ENCODE results near the gene ALDH1A2.

The ALDH1A2 gene

DNA sequence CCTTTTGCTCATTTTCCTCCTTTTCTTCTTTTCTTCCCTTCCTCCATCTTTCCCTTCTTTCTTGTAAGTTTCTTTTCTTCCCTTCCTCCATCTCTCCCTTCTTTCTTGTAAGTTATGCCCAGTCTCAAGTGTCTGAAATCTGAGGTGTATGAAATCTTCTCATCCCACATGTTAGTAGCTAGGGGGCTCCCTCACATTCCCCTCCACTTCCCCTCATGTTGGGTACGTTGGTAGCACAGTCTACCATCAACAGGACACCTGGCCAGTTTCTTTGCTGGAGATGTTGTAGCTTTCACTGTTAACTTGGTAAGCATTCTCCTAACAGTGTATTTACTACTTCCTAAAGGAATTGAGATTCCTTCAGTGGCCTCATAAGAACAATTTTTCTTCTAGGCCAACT lies 133.9 kb downstream of the ALDH1A2 start:
- no peaks in the 10 kb centered on the region for H3K4me1 Mint-ChIP-seq (ENCODE audit: low read depth)
- no peaks in the 10 kb centered on the region for H3K9me3 Mint-ChIP-seq (ENCODE audit: low read depth)
- H3K27me3 Mint-ChIP-seq = peaks cover 15% of the 10 kb centered on the region
- no peak overlapping the region for H3K27ac Mint-ChIP-seq
- H3K36me3 Mint-ChIP-seq = no peaks in the 10 kb centered on the region
- H3K4me3 Mint-ChIP-seq = no peak overlapping the region

DNA sequence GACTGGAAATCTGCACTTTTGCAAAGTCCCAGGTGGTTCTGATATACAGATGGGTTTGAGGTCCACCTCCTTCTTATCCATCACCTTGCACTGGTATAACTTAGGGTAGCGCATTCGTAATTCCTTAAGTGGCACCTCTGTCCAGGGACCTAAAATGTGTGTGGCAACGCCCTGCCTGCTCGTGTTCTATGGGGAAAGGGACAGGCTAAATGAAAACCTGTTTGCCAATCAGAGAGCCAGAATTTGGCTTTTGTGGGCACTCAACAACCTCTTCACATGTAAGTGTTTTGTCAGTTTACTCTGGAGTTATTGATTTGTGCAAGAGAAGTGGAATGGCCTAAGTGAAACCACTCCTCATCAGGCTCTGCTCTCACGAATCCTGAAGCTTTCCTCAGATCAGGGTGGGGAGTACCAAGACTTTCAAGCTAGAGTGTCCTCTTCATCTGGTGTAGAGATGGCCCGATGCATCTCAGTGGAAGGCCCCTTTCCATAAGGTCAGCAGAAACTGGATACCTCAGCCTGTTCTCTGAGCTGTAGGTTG lies 138.3 kb downstream of the ALDH1A2 start:
- Mint-ChIP-seq H3K4me3 (no peak overlapping the region), H3K4me1 (ENCODE audit: low read depth) (no peaks in the 10 kb centered on the region), H3K36me3 (no peaks in the 10 kb centered on the region), H3K27me3 (peaks cover 12% of the 10 kb centered on the region), H3K27ac (no peak overlapping the region), H3K9me3 (ENCODE audit: low read depth) (no peaks in the 10 kb centered on the region)

DNA sequence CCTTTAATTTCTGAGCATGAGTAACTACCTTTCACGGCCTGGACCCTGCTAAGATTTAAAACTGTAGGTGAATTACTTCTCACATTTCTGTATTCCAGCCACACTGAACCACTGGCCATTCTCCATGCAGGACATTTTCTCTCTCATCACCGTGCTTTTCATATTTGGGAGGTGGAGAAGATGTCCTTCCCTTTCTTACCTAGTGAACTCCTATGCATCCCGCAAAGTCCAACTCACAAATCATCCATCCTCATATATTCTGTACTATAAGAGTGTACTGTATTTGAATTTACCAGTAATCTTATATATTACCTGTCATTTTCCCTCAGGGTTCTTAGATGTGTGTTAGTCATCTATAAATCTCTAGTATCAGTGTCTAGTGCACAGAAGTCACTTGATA lies 139.9 kb downstream of the ALDH1A2 start:
- Mint-ChIP-seq H3K36me3 (no peaks in the 10 kb centered on the region), H3K4me3 (no peak overlapping the region), H3K4me1 (ENCODE audit: low read depth) (no peaks in the 10 kb centered on the region), H3K9me3 (ENCODE audit: low read depth) (no peaks in the 10 kb centered on the region), H3K27ac (no peak overlapping the region), H3K27me3 (peaks cover 6% of the 10 kb centered on the region)

DNA sequence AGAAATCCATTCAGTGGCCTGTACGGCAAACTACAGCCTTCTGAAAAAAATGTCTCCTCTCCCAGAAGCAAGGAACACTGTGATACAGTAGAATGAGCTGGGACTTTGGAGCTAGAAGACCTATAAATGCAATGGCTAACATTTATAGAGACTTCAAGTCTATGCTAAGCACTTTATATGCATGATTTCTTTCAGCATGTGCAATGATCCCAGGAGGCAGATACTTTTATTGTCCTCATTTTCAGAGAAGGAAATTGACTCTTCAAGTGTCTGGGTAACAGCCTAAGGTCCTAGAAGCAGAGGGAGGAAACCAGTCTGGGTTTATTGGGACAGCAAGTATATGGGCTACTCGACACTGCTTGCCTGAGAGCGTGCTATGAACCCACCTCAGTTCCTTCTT lies 140.9 kb downstream of the ALDH1A2 start:
- no peak overlapping the region for H3K4me3 Mint-ChIP-seq
- H3K27ac Mint-ChIP-seq = no peak overlapping the region
- H3K27me3 Mint-ChIP-seq = peaks cover 5% of the 10 kb centered on the region
- H3K4me1 Mint-ChIP-seq (ENCODE audit: low read depth) = no peaks in the 10 kb centered on the region
- H3K9me3 Mint-ChIP-seq (ENCODE audit: low read depth) = no peaks in the 10 kb centered on the region
- H3K36me3 Mint-ChIP-seq = no peaks in the 10 kb centered on the region

DNA sequence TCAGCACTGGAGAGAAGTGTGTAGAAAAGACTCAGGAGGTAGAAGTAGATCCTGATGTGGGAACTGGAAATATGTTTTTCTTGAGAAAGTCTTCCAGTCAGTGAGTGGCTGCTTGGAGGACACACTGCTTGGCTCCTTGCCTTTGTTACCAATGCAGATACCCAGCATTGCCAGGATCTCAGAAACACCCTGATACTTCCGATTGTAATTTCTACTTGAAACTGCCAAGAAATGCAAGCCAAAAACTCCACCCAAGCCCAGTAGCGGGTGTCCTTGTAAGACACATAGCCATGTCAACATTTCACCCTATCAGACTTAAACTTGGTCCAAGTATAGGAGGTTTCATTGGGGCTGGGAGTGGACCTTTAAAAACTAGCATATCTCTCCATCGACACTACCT lies 141.8 kb downstream of the ALDH1A2 start:
- Mint-ChIP-seq H3K4me1 (ENCODE audit: low read depth) (no peaks in the 10 kb centered on the region), H3K36me3 (no peaks in the 10 kb centered on the region), H3K27ac (no peak overlapping the region), H3K27me3 (peaks cover 7% of the 10 kb centered on the region), H3K4me3 (no peak overlapping the region), H3K9me3 (ENCODE audit: low read depth) (no peaks in the 10 kb centered on the region)

DNA sequence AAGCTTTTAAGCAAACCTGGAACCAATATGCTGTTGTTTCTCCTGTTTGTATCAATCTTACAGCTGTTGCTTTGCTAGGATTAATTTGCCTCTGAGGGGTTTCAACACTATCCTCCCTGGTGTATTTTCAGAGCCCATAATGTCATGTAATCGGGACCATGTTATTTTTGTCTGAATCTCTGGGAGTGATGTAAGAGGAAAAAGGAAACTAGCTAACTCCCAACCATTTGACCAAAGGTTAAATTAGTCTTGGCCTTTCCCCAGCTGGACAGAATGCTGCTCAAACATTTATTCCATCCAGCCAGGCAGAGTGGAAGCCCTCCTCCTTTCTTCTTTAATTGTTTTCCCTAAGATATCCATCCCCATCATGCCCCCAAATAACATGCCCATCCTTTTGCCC lies 142.2 kb downstream of the ALDH1A2 start:
- Mint-ChIP-seq H3K27me3 (peaks cover 7% of the 10 kb centered on the region), H3K9me3 (ENCODE audit: low read depth) (no peaks in the 10 kb centered on the region), H3K36me3 (no peaks in the 10 kb centered on the region), H3K4me1 (ENCODE audit: low read depth) (no peaks in the 10 kb centered on the region), H3K27ac (no peak overlapping the region), H3K4me3 (no peak overlapping the region)

DNA sequence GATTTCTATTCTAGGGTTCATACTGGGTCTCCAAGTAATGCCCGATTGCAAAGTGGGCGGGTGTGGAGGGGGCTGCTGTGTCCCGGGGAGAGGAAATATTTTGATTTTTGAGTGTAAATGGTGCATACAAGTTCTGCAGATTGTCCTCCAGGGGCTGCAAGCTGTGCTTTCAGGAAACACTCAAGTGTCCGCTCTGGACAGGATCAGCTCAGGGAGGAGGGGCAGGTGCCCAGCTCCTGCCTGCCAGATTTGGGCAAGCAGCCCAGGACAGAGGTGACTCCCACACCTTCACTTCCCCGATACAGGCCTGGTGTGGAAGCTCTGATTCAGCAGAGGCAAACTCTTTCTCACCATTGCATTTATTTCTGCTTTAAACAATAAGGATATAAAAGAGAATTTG lies 142.7 kb downstream of the ALDH1A2 start:
- H3K4me3 Mint-ChIP-seq = no peak overlapping the region
- no peak overlapping the region for H3K27ac Mint-ChIP-seq
- H3K4me1 Mint-ChIP-seq (ENCODE audit: low read depth) = no peaks in the 10 kb centered on the region
- H3K9me3 Mint-ChIP-seq (ENCODE audit: low read depth) = no peaks in the 10 kb centered on the region
- peaks cover 7% of the 10 kb centered on the region for H3K27me3 Mint-ChIP-seq
- no peaks in the 10 kb centered on the region for H3K36me3 Mint-ChIP-seq

DNA sequence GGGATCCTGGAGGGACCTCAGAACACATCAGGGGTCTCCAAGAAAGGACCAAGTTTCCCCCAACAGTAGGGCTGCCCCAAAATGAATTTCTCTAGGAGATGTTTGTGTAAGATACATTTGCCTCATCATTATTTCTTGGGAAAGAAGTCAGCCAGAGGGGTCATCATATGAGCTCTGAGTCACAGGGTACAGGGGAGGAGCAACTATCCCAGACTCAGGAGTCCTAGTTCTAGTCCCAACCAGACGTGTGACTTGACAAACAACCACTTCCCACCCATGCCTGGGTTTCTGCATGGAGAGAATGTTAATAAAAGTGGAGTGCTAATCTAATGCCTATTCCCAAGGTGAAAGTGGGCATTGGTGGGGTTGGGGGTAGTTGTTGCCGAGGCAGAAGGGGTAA lies 144.1 kb downstream of the ALDH1A2 start:
- Mint-ChIP-seq H3K27ac (no peak overlapping the region), H3K4me1 (ENCODE audit: low read depth) (no peaks in the 10 kb centered on the region), H3K36me3 (no peaks in the 10 kb centered on the region), H3K27me3 (peaks cover 7% of the 10 kb centered on the region), H3K9me3 (ENCODE audit: low read depth) (no peaks in the 10 kb centered on the region), H3K4me3 (no peak overlapping the region)

DNA sequence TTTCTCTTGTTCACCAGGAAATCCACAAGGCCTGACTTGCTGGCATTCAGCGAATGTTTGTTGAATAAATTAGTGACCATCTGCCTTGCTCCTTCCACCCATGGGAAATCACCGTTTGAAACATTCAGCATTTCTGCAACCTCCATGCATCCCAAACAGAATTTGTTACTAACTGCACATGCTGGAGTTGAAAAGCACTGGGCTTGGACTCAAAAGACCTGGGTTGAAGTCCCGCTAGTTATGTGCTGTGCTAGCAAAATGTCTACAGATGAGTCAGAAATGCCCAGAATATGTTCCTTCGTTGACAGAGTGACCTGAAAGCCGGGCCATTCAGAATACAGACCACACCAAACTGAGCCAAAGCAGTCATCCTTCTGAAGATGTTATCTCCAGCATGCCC lies 144.6 kb downstream of the ALDH1A2 start:
- no peaks in the 10 kb centered on the region for H3K9me3 Mint-ChIP-seq (ENCODE audit: low read depth)
- H3K27ac Mint-ChIP-seq = no peak overlapping the region
- H3K4me3 Mint-ChIP-seq = no peak overlapping the region
- no peaks in the 10 kb centered on the region for H3K36me3 Mint-ChIP-seq
- no peaks in the 10 kb centered on the region for H3K4me1 Mint-ChIP-seq (ENCODE audit: low read depth)
- H3K27me3 Mint-ChIP-seq = peaks cover 7% of the 10 kb centered on the region

DNA sequence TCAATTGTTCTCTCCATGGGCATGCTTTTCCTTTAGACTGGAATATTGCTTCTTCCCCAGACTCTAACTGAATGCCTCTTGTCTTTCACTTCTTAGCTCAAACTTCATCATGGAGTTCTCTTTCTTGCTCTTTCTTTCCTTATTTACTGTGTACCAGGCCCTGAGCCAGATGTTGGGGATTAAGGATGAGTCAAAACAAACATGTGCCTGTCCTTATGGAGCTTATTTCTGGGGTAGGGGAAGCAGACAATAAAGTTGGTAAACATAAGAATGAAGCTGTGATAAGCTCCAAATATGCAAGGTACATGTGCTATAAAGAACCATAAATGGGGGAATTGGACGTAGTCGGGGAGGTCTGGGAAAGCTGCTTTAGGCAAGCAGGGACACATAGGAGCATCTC lies 145.8 kb downstream of the ALDH1A2 start:
- H3K4me3 Mint-ChIP-seq = no peak overlapping the region
- H3K27ac Mint-ChIP-seq = no peak overlapping the region
- H3K27me3 Mint-ChIP-seq = peaks cover 5% of the 10 kb centered on the region
- H3K36me3 Mint-ChIP-seq = no peaks in the 10 kb centered on the region
- H3K9me3 Mint-ChIP-seq (ENCODE audit: low read depth) = no peaks in the 10 kb centered on the region
- no peaks in the 10 kb centered on the region for H3K4me1 Mint-ChIP-seq (ENCODE audit: low read depth)

DNA sequence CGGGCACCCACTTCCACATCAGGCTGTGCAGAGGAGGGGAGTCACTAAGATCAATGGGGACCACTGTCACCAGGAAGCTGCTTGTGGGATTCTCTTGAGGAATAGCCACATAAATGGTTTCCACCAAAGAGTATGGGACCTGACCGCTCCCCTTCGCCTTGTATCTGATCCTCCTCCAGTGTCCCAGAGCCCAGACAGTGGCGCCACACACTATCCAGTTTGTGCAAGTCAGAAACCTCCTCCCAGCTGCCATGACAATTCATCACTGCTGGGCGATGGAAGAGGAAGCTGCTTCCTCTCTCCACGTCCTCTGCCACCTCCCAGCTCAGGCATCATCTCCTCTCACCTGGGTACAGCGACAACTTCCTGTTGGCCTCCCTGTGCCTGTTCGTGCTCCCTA lies 147.5 kb downstream of the ALDH1A2 start:
- Mint-ChIP-seq H3K27ac (no peak overlapping the region), H3K27me3 (peaks cover 5% of the 10 kb centered on the region), H3K4me3 (no peak overlapping the region), H3K4me1 (ENCODE audit: low read depth) (no peaks in the 10 kb centered on the region), H3K9me3 (ENCODE audit: low read depth) (no peaks in the 10 kb centered on the region), H3K36me3 (no peaks in the 10 kb centered on the region)

DNA sequence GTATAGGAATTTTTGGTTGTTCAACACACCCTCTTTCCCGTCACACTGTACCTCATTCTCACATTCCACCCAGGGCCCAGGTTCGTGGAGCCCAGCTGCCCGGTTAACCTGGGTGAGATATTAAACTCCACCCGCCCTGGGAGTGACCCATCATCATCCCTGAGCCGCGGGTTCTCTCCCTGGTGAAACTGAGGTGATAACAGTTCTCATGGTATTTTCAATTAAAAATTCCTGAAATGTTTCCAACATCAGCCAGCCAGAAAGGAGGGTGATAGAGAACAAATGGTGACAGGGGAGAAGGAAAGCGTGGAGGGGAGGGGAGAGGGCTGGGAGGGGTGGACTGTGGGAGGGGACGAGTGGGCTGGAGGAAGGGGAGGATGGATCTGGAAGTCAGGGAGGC lies 148.8 kb downstream of the ALDH1A2 start:
- no peak overlapping the region for H3K4me3 Mint-ChIP-seq
- H3K9me3 Mint-ChIP-seq (ENCODE audit: low read depth) = no peaks in the 10 kb centered on the region
- peaks cover 5% of the 10 kb centered on the region for H3K27me3 Mint-ChIP-seq
- H3K36me3 Mint-ChIP-seq = no peaks in the 10 kb centered on the region
- H3K4me1 Mint-ChIP-seq (ENCODE audit: low read depth) = no peaks in the 10 kb centered on the region
- H3K27ac Mint-ChIP-seq = no peak overlapping the region

DNA sequence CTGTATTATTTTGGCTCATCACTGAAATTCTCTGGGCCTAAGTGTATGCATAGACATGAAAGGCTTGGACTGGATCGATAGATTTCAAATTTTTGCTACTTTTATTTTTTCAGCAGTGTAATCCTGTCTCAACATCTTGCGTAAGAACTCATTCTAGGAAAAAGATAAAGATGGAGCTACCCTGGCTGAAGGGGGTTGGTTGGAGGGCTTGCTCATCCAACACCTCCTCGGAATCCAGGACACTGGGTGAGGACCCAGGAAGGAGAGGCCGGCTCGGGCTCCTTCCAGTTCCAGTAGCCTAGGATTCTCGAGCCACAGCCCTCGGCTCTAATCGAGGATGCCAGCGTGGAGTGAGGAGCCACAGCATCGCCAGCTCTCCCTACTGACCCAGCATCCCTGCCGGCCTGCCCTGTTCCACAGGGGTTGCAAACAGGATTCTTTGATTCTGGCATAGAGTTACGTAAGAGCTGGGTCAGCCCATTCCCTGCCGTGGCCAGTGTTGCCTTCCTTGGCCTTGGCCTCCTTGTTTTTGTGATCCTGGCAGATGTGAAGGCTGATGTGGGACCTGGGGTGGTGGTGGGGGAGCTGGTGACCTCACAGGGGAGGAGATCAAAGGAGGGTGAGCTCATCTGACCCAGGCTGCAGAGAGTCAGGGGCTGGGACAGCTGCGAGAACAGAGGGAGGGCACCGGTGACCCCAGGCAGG lies 149.5 kb downstream of the ALDH1A2 start:
- H3K36me3 Mint-ChIP-seq = no peaks in the 10 kb centered on the region
- no peaks in the 10 kb centered on the region for H3K4me1 Mint-ChIP-seq (ENCODE audit: low read depth)
- peaks cover 5% of the 10 kb centered on the region for H3K27me3 Mint-ChIP-seq
- no peak overlapping the region for H3K27ac Mint-ChIP-seq
- H3K9me3 Mint-ChIP-seq (ENCODE audit: low read depth) = no peaks in the 10 kb centered on the region
- H3K4me3 Mint-ChIP-seq = no peak overlapping the region

DNA sequence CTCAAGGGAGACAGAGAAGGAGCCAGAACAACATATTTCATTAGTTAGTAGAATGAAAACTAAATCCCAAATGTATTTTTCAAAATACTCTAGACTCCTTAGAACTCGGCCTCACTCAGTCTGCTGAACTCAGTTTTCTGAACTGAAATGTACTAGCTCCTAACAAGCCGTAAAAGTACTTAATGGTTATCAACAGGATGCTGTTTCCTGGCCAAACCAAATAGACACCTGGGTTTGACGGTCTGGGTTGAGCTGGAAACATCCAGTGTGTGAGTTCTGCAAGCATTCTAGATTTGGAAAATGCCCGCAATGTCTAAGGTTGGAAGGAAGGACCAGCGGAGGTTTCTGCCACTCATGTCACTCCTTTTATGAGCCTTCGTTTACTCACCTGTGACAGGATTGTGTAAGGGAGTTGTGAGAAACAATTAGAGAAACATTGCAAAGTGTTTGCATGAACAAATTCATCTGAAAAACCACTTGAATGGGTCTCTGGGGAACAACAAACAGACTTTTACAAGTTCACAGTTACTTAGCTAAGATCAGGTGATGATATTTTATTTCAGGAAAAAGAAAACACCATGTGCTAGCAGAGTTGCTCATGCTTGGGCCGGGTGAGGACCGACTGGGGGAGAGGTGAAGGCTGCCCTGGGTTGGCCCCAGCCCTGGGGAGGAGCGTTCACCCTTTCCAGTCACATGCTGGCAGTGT lies 151.0 kb downstream of the ALDH1A2 start:
- Mint-ChIP-seq H3K36me3 (no peaks in the 10 kb centered on the region), H3K27ac (no peak overlapping the region), H3K27me3 (peaks cover 5% of the 10 kb centered on the region), H3K4me3 (no peak overlapping the region), H3K4me1 (ENCODE audit: low read depth) (no peaks in the 10 kb centered on the region), H3K9me3 (ENCODE audit: low read depth) (no peaks in the 10 kb centered on the region)

DNA sequence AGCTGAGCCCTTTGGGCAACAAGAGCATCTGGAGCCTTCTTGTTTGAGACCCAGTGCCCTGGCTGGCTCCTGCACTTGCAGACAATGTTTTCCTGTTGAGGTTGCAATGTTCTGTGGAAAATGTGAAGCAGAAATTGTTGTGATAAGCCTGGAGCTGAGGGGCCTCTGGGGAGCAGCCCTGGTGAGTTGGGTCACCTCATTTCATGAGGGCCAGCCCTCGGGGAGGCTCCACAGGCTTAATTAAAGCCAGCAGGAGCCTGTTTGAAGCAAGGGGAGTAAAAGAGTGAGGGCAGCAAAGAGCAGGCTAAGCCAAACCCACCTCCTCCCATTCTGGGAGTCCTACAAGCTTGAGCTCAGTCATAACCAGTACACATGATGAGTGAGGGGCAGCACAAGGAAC lies 154.3 kb downstream of the ALDH1A2 start:
- Mint-ChIP-seq H3K4me3 (no peak overlapping the region), H3K4me1 (ENCODE audit: low read depth) (no peaks in the 10 kb centered on the region), H3K27ac (no peak overlapping the region), H3K36me3 (no peaks in the 10 kb centered on the region), H3K27me3 (peaks cover 15% of the 10 kb centered on the region), H3K9me3 (ENCODE audit: low read depth) (no peaks in the 10 kb centered on the region)

DNA sequence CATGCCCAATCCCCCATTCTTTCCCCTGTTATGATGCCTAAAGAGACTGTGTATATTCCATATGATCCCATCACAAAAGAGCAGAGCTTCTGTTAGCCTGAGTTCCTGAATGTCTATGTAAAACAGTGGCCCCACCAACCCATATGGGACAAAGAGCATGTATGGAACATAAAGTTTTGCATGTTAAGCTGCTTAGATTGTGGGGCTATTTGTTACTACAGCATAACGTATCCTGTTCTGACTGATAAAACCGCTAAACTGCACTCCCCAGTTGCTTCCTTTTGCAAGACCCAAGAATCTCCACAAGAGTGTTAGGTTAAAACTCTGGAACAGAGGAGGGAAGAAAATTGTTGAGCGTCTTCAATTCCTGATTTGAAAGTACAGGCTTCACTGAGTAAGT lies 154.8 kb downstream of the ALDH1A2 start:
- H3K4me3 Mint-ChIP-seq = no peak overlapping the region
- H3K36me3 Mint-ChIP-seq = no peaks in the 10 kb centered on the region
- no peaks in the 10 kb centered on the region for H3K9me3 Mint-ChIP-seq (ENCODE audit: low read depth)
- peaks cover 15% of the 10 kb centered on the region for H3K27me3 Mint-ChIP-seq
- H3K27ac Mint-ChIP-seq = no peak overlapping the region
- H3K4me1 Mint-ChIP-seq (ENCODE audit: low read depth) = no peaks in the 10 kb centered on the region
